ENCODE measurements around the gene S100Z. TPM values are rescaled to one million over a fixed set of nuclear protein-coding genes. Genes with fewer than 3 reads are reported as not detected.
"Not testable (repeated sequence)": the region's sequence is repeated elsewhere in the genome, so short reads cannot be mapped to it uniquely, and the experiment has no call there.

Gene S100Z
- total RNA-seq, 1 experiment from 2014 or later, result not detected

GRCh38 chr5:76944638-76945037, 94.8 kb downstream of the S100Z start:
- Histone ChIP-seq H3K27ac (ENCODE audit: low read length) (no peak overlapping the region), H3K9me3 (ENCODE audit: control insufficient read depth, insufficient read depth, low read depth, low read length) (no peaks in the 10 kb centered on the region), H3K4me1 (ENCODE audit: control insufficient read depth, insufficient read depth, low read length) (no peaks in the 10 kb centered on the region), H3K36me3 (ENCODE audit: control insufficient read depth, insufficient read depth, low read length) (no peaks in the 10 kb centered on the region), H3K27me3 (ENCODE audit: control insufficient read depth, insufficient read depth, low read length) (no peaks in the 10 kb centered on the region), H3K4me3 (ENCODE audit: low read depth in 2 of 2, low read length in 2 of 2) (no peak overlapping the region)
- ChIA-PET CTCF (no interaction called here), POLR2A (no interaction called here)
- intact Hi-C loops (cut with micrococcal nuclease; ENCODE audit: unreplicated experiment), result no loop called here
- DNase-seq (ENCODE audit: low read depth, low spot score) (no peak), ATAC-seq (no peak)
- BruUV-seq (replicated peaks), result no TSS peak
- in situ Hi-C loops (cut with HindIII; ENCODE audit: low pct_unique_long_range_greater_than_20kb, low sequenced_read_pairs), result no loop called here
- no peak for TF ChIP-seq REST (IDR thresholded peaks at IDR 0.05; ENCODE audit: insufficient read depth in 1 of 2, low read depth in 2 of 2, low read length in 1 of 2)
- no peak for TF ChIP-seq SIN3A (IDR thresholded peaks at IDR 0.05; ENCODE audit: borderline replicate concordance, insufficient read depth, low read depth, low read length)
- no peak for TF ChIP-seq POLR2AphosphoS5 (IDR thresholded peaks at IDR 0.05; ENCODE audit: low read depth, low read length)
- no peak for TF ChIP-seq CTCF (IDR thresholded peaks at IDR 0.05)
- no peak for TF ChIP-seq TCF7L2 (IDR thresholded peaks at IDR 0.05; ENCODE audit: low read depth, low read length)

GRCh38 chr5:76945238-76945637, 95.4 kb downstream of the S100Z start:
- H3K9me3 ChIP-seq (ENCODE audit: control insufficient read depth, insufficient read depth, low read depth, low read length); in situ Hi-C loops (cut with HindIII; ENCODE audit: low pct_unique_long_range_greater_than_20kb, low sequenced_read_pairs); H3K4me1 ChIP-seq (ENCODE audit: control insufficient read depth, insufficient read depth, low read length); DNase-seq (ENCODE audit: low read depth, low spot score); ATAC-seq; intact Hi-C loops (cut with micrococcal nuclease; ENCODE audit: unreplicated experiment); H3K4me3 ChIP-seq (ENCODE audit: low read depth in 2 of 2, low read length in 2 of 2); CTCF ChIA-PET; H3K27me3 ChIP-seq (ENCODE audit: control insufficient read depth, insufficient read depth, low read length); BruUV-seq (replicated peaks); H3K27ac ChIP-seq (ENCODE audit: low read length); H3K36me3 ChIP-seq (ENCODE audit: control insufficient read depth, insufficient read depth, low read length); POLR2A ChIA-PET: not testable (repeated sequence)

GRCh38 chr5:76946090-76946489, 96.3 kb downstream of the S100Z start:
- Histone ChIP-seq H3K27ac (ENCODE audit: low read length) (no peak overlapping the region), H3K4me1 (ENCODE audit: control insufficient read depth, insufficient read depth, low read length) (no peaks in the 10 kb centered on the region), H3K27me3 (ENCODE audit: control insufficient read depth, insufficient read depth, low read length) (no peaks in the 10 kb centered on the region), H3K36me3 (ENCODE audit: control insufficient read depth, insufficient read depth, low read length) (no peaks in the 10 kb centered on the region), H3K9me3 (ENCODE audit: control insufficient read depth, insufficient read depth, low read depth, low read length) (no peaks in the 10 kb centered on the region), H3K4me3 (ENCODE audit: low read depth in 2 of 2, low read length in 2 of 2) (no peak overlapping the region)
- CTCF ChIA-PET, result no interaction called here
- no TSS peak for BruUV-seq (replicated peaks)
- TF ChIP-seq POLR2AphosphoS5 (IDR thresholded peaks at IDR 0.05; ENCODE audit: low read depth, low read length) (no peak), CTCF (IDR thresholded peaks at IDR 0.05) (no peak), REST (IDR thresholded peaks at IDR 0.05; ENCODE audit: insufficient read depth in 1 of 2, low read depth in 2 of 2, low read length in 1 of 2) (no peak), TCF7L2 (IDR thresholded peaks at IDR 0.05; ENCODE audit: low read depth, low read length) (no peak), SIN3A (IDR thresholded peaks at IDR 0.05; ENCODE audit: borderline replicate concordance, insufficient read depth, low read depth, low read length) (no peak)
- DNase-seq (ENCODE audit: low read depth, low spot score) (no peak), ATAC-seq (no peak)
- intact Hi-C loops (cut with micrococcal nuclease; ENCODE audit: unreplicated experiment), result no loop called here
- in situ Hi-C loops (cut with HindIII; ENCODE audit: low pct_unique_long_range_greater_than_20kb, low sequenced_read_pairs), result no loop called here
- POLR2A ChIA-PET, result no interaction called here

Measured in Panc1 (cell line).